SK-N-SH (cell line): ENCODE data around the gene PCDHGA5.

Source experiments
- CHD2 ChIP-seq: fragments of 150-350 bp; IDR thresholded peaks from 2 replicates; pipeline ENCODE4 v1.6.1; 2018; ENCODE audit warnings: low read length; ENCODE audit not compliant: partially characterized antibody
- CTCF ChIP-seq: fragments of 200-600 bp; sonication (generic); IDR thresholded peaks from 2 replicates; pipeline ENCODE4 v1.6.1; 2017; ENCODE audit warnings: antibody characterized with exemption, mild to moderate bottlenecking, moderate library complexity
- ELF1 ChIP-seq: IDR thresholded peaks from 2 replicates; pipeline ENCODE4 v1.4.0; 2012
- EP300 ChIP-seq, 2 experiments: IDR thresholded peaks; 2 replicates each; pipeline versions ENCODE4 v1.4.0 to v1.6.1; 2012; ENCODE audit warnings: borderline replicate concordance in 1 of 2, low read depth in 1 of 2, low read length in 1 of 2
- FOXM1 ChIP-seq: IDR thresholded peaks from 2 replicates; pipeline ENCODE4 v1.4.0; 2012; ENCODE audit warnings: low read depth, mild to moderate bottlenecking
- GATA2 ChIP-seq: sonication (generic); formaldehyde crosslinking; IDR thresholded peaks from 2 replicates; pipeline ENCODE4 v1.5.0; 2020; ENCODE audit warnings: mild to moderate bottlenecking, missing genetic modification reagents
- MAX ChIP-seq: IDR thresholded peaks from 2 replicates; pipeline ENCODE4 v1.4.0; 2012; ENCODE audit warnings: low read depth
- MXI1 ChIP-seq: IDR thresholded peaks from 2 replicates; pipeline ENCODE4 v1.6.1; 2012; ENCODE audit warnings: mild to moderate bottlenecking, low read depth, low read length, improper control_type of control experiment
- POLR2AphosphoS5 ChIP-seq: IDR thresholded peaks from 2 replicates; pipeline ENCODE4 v1.6.1; 2012; ENCODE audit warnings: low read depth, low read length
- RAD21 ChIP-seq: IDR thresholded peaks from 2 replicates; pipeline ENCODE4 v1.6.1; 2012; ENCODE audit warnings: mild to moderate bottlenecking, low read length
- RCOR1 ChIP-seq: fragments of 150-350 bp; IDR thresholded peaks from 2 replicates; pipeline ENCODE4 v1.6.1; 2017; ENCODE audit warnings: antibody characterized with exemption, low read length
- REST ChIP-seq: IDR thresholded peaks from 2 replicates; pipeline ENCODE4 v1.6.1; 2012; ENCODE audit warnings: mild to moderate bottlenecking, low read depth, low read length, moderate library complexity
- SMC3 ChIP-seq: IDR thresholded peaks from 2 replicates; pipeline ENCODE4 v1.6.1; 2012; ENCODE audit warnings: low read depth, low read length, improper control_type of control experiment
- USF1 ChIP-seq: IDR thresholded peaks from 2 replicates; pipeline ENCODE4 v1.4.0; 2012; ENCODE audit warnings: low read depth, borderline replicate concordance

GRCh38 chr5:141403387-141403786, 39.4 kb downstream of the PCDHGA5 start:
- TF ChIP-seq EP300 (IDR thresholded peaks at IDR 0.05; ENCODE audit: borderline replicate concordance in 1 of 2, low read depth in 1 of 2, low read length in 1 of 2) (no peak), GATA2 (CRISPR knock-in tag) (no peak), CTCF (no peak), USF1 (no peak), POLR2AphosphoS5 (no peak), MXI1 (no peak), FOXM1 (no peak), MAX (no peak), SMC3 (no peak), ELF1 (no peak), RCOR1 (no peak), RAD21 (no peak), CHD2 (no peak), REST (no peak)
